Measurements from ENCODE around the gene WIF1. TPM values are rescaled to one million over a fixed set of nuclear protein-coding genes. Genes with fewer than 3 reads are reported as not detected.

WIF1 gene
- total and polyA plus RNA-seq, 7 donors = 0.03 TPM; not detected in 6

DNA sequence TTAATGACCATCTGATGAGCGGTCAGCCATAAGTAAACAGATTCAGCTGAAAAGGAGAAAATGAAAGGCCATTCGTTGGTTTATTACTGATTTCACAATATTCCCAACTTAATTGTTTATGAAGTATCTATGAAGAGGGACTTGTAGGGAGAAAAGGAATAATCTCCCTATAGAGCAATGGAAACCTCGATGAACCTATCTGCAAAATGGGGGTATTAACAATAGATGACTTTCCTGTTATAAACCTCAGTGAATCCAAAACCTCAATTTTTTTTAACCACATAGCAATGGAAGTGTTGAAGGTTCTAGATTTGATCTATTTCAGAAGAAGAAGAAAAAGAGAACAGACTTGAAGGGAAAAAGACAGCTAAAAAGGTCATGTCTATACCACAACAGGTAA, 2.0 kb downstream of the WIF1 start:
- H3K36me3 ChIP-seq (ENCODE audit: insufficient read depth in 1 of 2, low read depth in 1 of 2) = no peaks in the 10 kb centered on the region
- no peak overlapping the region for H3K4me3 ChIP-seq
- no peak for TF ChIP-seq CTCF (IDR thresholded peaks at IDR 0.05)
- H3K9me3 ChIP-seq = no peaks in the 10 kb centered on the region
- ATAC-seq (no peak), DNase-seq (no peak)
- no peak overlapping the region for H3K27ac ChIP-seq
- 90 to 94% (median 93%) methylated on average over 3 of the region's 3 CpGs for WGBS, 3 donors
- H3K4me1 ChIP-seq = no peaks in the 10 kb centered on the region
- intact Hi-C loops (cut with DNase I) = no loop called here
- peaks cover 5 to 70% (median 13%) of the 10 kb centered on the region in 3 donors for H3K27me3 ChIP-seq (ENCODE audit: insufficient read depth in 3 of 3, low read length in 2 of 3)

DNA sequence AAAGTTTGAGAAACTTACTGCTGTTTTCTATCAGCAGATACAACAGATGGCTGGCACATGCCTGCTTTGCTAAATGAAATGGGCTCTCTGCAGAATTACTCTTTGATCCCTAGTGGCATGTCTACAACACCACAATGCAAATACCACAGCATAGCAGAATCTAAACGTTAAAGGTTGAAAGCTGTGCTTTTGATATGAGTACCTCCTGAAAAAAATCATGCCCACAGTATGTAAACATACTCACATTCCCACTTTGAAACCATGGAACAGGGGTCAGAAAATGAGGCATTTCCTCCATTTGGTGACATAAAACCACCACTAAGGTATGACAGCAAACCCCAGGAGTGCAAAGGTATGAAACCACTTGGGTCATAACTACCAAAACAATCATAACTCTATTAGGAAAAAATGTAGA, 7.5 kb downstream of the WIF1 start:
- ATAC-seq (no peak), DNase-seq (no peak)
- Histone ChIP-seq H3K4me1 (no peaks in the 10 kb centered on the region), H3K36me3 (ENCODE audit: insufficient read depth in 1 of 2, low read depth in 1 of 2) (no peaks in the 10 kb centered on the region), H3K27ac (no peak overlapping the region), H3K27me3 (ENCODE audit: insufficient read depth in 3 of 3, low read length in 2 of 3) (peaks cover 0 to 29% (median 5%) of the 10 kb centered on the region in 3 donors), H3K9me3 (no peaks in the 10 kb centered on the region), H3K4me3 (no peak overlapping the region)
- no peak for TF ChIP-seq CTCF (IDR thresholded peaks at IDR 0.05)
- WGBS, 3 donors = 5 to 9% (median 8%) methylated on average over 1 of the region's 1 CpG
- intact Hi-C loops (cut with DNase I) = no loop called here

- no peaks in the 10 kb centered on the region for H3K4me1 ChIP-seq
- H3K9me3 ChIP-seq = no peaks in the 10 kb centered on the region
- DNase-seq = no peak
- no peak for TF ChIP-seq CTCF (IDR thresholded peaks at IDR 0.05)
- no peak overlapping the region for H3K27ac ChIP-seq
- intact Hi-C loops (cut with DNase I) = loop anchor here in 1 of 2 donors (5.0 kb wide), 1 partner anchor 215 kb away; no protein-coding TSS in a partner anchor
- peaks cover 0 to 4% (median 0%) of the 10 kb centered on the region in 3 donors for H3K27me3 ChIP-seq (ENCODE audit: insufficient read depth in 3 of 3, low read length in 2 of 3)
- no peak for ATAC-seq
- no peaks in the 10 kb centered on the region for H3K36me3 ChIP-seq (ENCODE audit: insufficient read depth in 1 of 2, low read depth in 1 of 2)
- no peak overlapping the region for H3K4me3 ChIP-seq
Observed at GRCh38 chr12:65106948-65107347, 14.2 kb downstream of the WIF1 start.

DNA sequence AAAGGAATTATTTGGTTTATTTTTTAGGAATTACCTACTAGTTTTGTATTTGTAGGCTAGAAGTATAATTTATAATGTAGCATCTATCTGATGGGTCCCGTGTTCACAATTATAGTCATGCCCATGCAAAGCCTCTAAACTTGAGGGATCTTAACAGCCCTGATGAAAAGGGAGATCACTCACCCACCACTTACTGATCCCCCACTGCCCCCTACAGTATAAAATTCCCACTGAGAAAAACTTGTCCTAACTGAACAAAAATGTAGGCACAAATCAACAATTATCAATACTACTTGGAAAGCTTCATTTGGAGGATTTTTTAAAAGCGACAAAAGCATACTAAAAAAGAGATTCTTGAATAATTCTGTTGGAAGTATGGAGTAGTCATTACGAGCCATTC, 21.0 kb downstream of the WIF1 start:
- intact Hi-C loops (cut with DNase I) = no loop called here
- DNase-seq = no peak
- Histone ChIP-seq H3K36me3 (ENCODE audit: insufficient read depth in 1 of 2, low read depth in 1 of 2) (no peaks in the 10 kb centered on the region), H3K4me3 (no peak overlapping the region), H3K9me3 (no peaks in the 10 kb centered on the region), H3K27ac (no peak overlapping the region), H3K4me1 (no peaks in the 10 kb centered on the region), H3K27me3 (ENCODE audit: insufficient read depth in 3 of 3, low read length in 2 of 3) (no peaks in the 10 kb centered on the region)
- 57 to 58% (median 58%) methylated on average over 3 of the region's 3 CpGs for WGBS, 3 donors
- TF ChIP-seq CTCF (IDR thresholded peaks at IDR 0.05) = no peak
- no peak for ATAC-seq

DNA sequence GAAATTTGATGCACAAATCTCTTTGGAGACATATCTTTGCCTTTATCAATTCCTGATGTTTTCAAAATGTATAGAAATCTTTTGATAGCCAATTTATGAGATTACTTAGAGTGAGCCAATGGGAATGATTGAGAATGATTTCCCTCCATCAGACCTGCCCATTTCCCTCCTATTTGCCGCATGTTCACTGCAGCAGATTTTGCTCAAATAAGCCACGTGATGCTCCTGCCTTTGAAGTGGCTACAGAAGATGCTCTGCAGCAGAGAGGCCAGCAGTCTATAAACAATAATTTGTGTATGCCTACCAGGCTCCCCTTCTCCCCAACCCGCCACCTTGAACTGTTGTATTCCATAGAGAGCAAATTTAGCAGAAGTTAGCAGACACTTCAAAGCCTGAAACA, 21.9 kb downstream of the WIF1 start:
- H3K36me3 ChIP-seq (ENCODE audit: insufficient read depth in 1 of 2, low read depth in 1 of 2) = no peaks in the 10 kb centered on the region
- no peaks in the 10 kb centered on the region for H3K9me3 ChIP-seq
- H3K27me3 ChIP-seq (ENCODE audit: insufficient read depth in 3 of 3, low read length in 2 of 3) = no peaks in the 10 kb centered on the region
- H3K4me3 ChIP-seq = no peak overlapping the region
- no peak overlapping the region for H3K27ac ChIP-seq
- 71 to 79% (median 72%) methylated on average over 3 of the region's 3 CpGs for WGBS, 3 donors
- DNase-seq (no peak), ATAC-seq (no peak)
- no peaks in the 10 kb centered on the region for H3K4me1 ChIP-seq
- intact Hi-C loops (cut with DNase I) = no loop called here
- no peak for TF ChIP-seq CTCF (IDR thresholded peaks at IDR 0.05)
